IMR-90 (cell line): Measurements from ENCODE around the gene KCNMB2. TPM values are rescaled to one million over a fixed set of nuclear protein-coding genes. Genes with fewer than 3 reads are reported as not detected.

ENCODE experiments used
- ATAC-seq: fragments of 200-7000 bp; cut with Tn5 transposase; 2 replicates; pipeline ENCODE4 v1.9.1; 2020; ENCODE audit warnings: low read depth, mild to moderate bottlenecking, moderate library complexity
- BruUV-seq: library from RNA; stranded (reverse); fragments of 400-500 nt; replicated peaks from 2 replicates; lab custom pipeline; 2021; lab: Mats Ljungman, UMichigan
- CTCF ChIA-PET: fragments of 300-600 bp; formaldehyde crosslinking; extraction: SDS; loops from one replicate; lab custom pipeline; 2021; ENCODE audit warnings: antibody characterized with exemption; lab: Yijun Ruan, JAX
- POLR2A ChIA-PET: fragments of 300-600 bp; sonication (Branson Sonifier 250); formaldehyde crosslinking; loops from one replicate; lab custom pipeline; 2022; ENCODE audit warnings: antibody characterized with exemption; ENCODE audit not compliant: unreplicated experiment; lab: Charles Lee
- DNase-seq: peaks from one replicate; pipeline ENCODE4 v3.0.0; 2013
- H2AFZ ChIP-seq: replicated peaks from 2 replicates; pipeline ENCODE3; 2013; ENCODE audit warnings: low read length, mild to moderate bottlenecking; ENCODE audit not compliant: poor library complexity
- H2AK5ac ChIP-seq: 2 replicates; pipeline ENCODE4 v1.6.1; 2013; ENCODE audit warnings: low read depth, low read length, inconsistent platforms
- H2AK9ac ChIP-seq: replicated peaks from 2 replicates; pipeline ENCODE3; 2013; ENCODE audit warnings: mild to moderate bottlenecking, low read depth, low read length, moderate library complexity; ENCODE audit not compliant: poor library complexity
- H2BK120ac ChIP-seq: 2 replicates; pipeline ENCODE4 v1.6.1; 2013; ENCODE audit warnings: low read depth, low read length, inconsistent platforms
- H2BK15ac ChIP-seq: 3 replicates; pipeline ENCODE4 v1.6.1; 2013; ENCODE audit warnings: low read depth, low read length, inconsistent platforms
- H2BK20ac ChIP-seq: 2 replicates; pipeline ENCODE4 v1.6.1; 2013; ENCODE audit warnings: low read depth, mild to moderate bottlenecking, inconsistent platforms, low read length, moderate library complexity
- H2BK5ac ChIP-seq: 2 replicates; pipeline ENCODE4 v1.6.1; 2013; ENCODE audit warnings: mild to moderate bottlenecking, low read depth, low read length, inconsistent platforms; ENCODE audit not compliant: poor library complexity, severe bottlenecking
- H3K14ac ChIP-seq: replicated peaks from 2 replicates; pipeline ENCODE4 v1.6.1; 2013; ENCODE audit warnings: low read depth, low read length, inconsistent platforms
- H3K18ac ChIP-seq: 2 replicates; pipeline ENCODE4 v1.6.1; 2013; ENCODE audit warnings: low read depth, low read length, control low read depth
- H3K23ac ChIP-seq: 2 replicates; pipeline ENCODE4 v1.6.1; 2013; ENCODE audit warnings: low read depth, low read length, inconsistent platforms
- H3K27ac ChIP-seq: 2 replicates; pipeline ENCODE4 v1.5.1; 2013; ENCODE audit warnings: mild to moderate bottlenecking, control low read depth, low read length; ENCODE audit not compliant: insufficient read depth
- H3K27me3 ChIP-seq: 2 replicates; pipeline ENCODE4 v1.6.1; 2013; ENCODE audit warnings: low read length; ENCODE audit not compliant: control insufficient read depth, insufficient read depth
- H3K36me3 ChIP-seq: 2 replicates; pipeline ENCODE4 v1.6.1; 2013; ENCODE audit warnings: low read length, mixed read lengths; ENCODE audit not compliant: control insufficient read depth, insufficient read depth
- H3K4ac ChIP-seq: 2 replicates; pipeline ENCODE4 v1.6.1; 2013; ENCODE audit warnings: low read depth, low read length, inconsistent platforms
- H3K4me1 ChIP-seq: 2 replicates; pipeline ENCODE4 v1.6.1; 2013; ENCODE audit warnings: low read length, mixed read lengths; ENCODE audit not compliant: control insufficient read depth, insufficient read depth
- H3K4me2 ChIP-seq: 2 replicates; pipeline ENCODE4 v1.6.1; 2013; ENCODE audit warnings: low read depth, mild to moderate bottlenecking, control low read depth, low read length, moderate library complexity
- H3K4me3 ChIP-seq: 2 replicates; pipeline ENCODE4 v1.5.1; 2013; ENCODE audit warnings: low read depth, mild to moderate bottlenecking, control low read depth, low read length, moderate library complexity; ENCODE audit not compliant: insufficient read depth
- H3K56ac ChIP-seq: 2 replicates; pipeline ENCODE4 v1.6.1; 2013; ENCODE audit warnings: low read length, inconsistent platforms; ENCODE audit not compliant: insufficient read depth; ENCODE audit errors: extremely low read depth
- H3K79me1 ChIP-seq, 2 experiments: 2 replicates each; pipeline ENCODE4 v1.6.1; 2013; ENCODE audit warnings: low read length in 2 of 2, inconsistent platforms in 1 of 2, low read depth in 1 of 2
- H3K9ac ChIP-seq: 2 replicates; pipeline ENCODE4 v1.6.1; 2013; ENCODE audit warnings: low read depth, low read length, control low read depth
- H3K9me1 ChIP-seq: 2 replicates; pipeline ENCODE4 v1.6.1; 2013; ENCODE audit warnings: low read length, inconsistent platforms; ENCODE audit not compliant: insufficient read depth
- H3K9me3 ChIP-seq: 2 replicates; pipeline ENCODE4 v1.6.1; 2013; ENCODE audit warnings: low read length; ENCODE audit not compliant: control insufficient read depth, insufficient read depth
- H4K20me1 ChIP-seq: 2 replicates; pipeline ENCODE4 v1.6.1; 2013; ENCODE audit warnings: low read length, inconsistent platforms; ENCODE audit not compliant: insufficient read depth
- H4K5ac ChIP-seq: 2 replicates; pipeline ENCODE4 v1.6.1; 2013; ENCODE audit warnings: mild to moderate bottlenecking, low read depth, low read length, control low read depth
- H4K8ac ChIP-seq, 2 experiments: 2 replicates each; pipeline ENCODE4 v1.6.1; 2013; ENCODE audit warnings: low read depth in 2 of 2, low read length in 2 of 2, control low read depth in 1 of 2, inconsistent platforms in 1 of 2
- H4K91ac ChIP-seq: 2 replicates; pipeline ENCODE4 v1.6.1; 2013; ENCODE audit warnings: low read depth, low read length, inconsistent platforms; ENCODE audit not compliant: insufficient read depth
- MXI1 ChIP-seq: IDR thresholded peaks from 2 replicates; pipeline ENCODE4 v1.6.1; 2012; ENCODE audit warnings: low read depth, mild to moderate bottlenecking, low read length, moderate library complexity, borderline replicate concordance
- RAD21 ChIP-seq: IDR thresholded peaks from 2 replicates; pipeline ENCODE4 v1.6.1; 2012; ENCODE audit warnings: low read length, improper control_type of control experiment
- WGBS, 2 experiments: methylation state at CpG; one replicate each; pipeline versions ENCODE4 v1.1.5 to v1.1.7; 2013; ENCODE audit warnings: missing lambda C conversion rate in 2 of 2; ENCODE audit not compliant: insufficient read length in 1 of 2; ENCODE audit errors: extremely low coverage in 2 of 2; 5-methylcytosine and 5-hydroxymethylcytosine counted together
- dilution Hi-C: fragments of 300-500 bp; cut with HindIII; formaldehyde crosslinking; loops from one replicate; pipeline ENCODE4 v1.14.3; 2018; ENCODE audit warnings: low sequenced_read_pairs; ENCODE audit not compliant: unreplicated experiment
- in situ Hi-C: fragments of 300-500 bp; cut with MboI; formaldehyde crosslinking; loops from 3 replicates; pipeline ENCODE4 v1.14.3; 2019; ENCODE audit warnings: low sequenced_read_pairs, inconsistent platforms, mixed read lengths
- intact Hi-C: fragments of 100-400 bp; cut with micrococcal nuclease; formaldehyde crosslinking; loops from 2 replicates; pipeline ENCODE4 v1.10.0; 2022
- polyA plus RNA-seq, 3 experiments: library from polyadenylated mRNA; depleted of rRNA; stranded (reverse); fragments of >200 nt; gene quantifications; 2 replicates each; pipeline ENCODE4 v1.2.3, GENCODE V29; 2012; ENCODE audit warnings: low replicate concordance in 1 of 3
- total RNA-seq: library from RNA; depleted of rRNA; stranded (reverse); fragments of >200 nt; gene quantifications from 2 replicates; pipeline ENCODE4 v1.2.3, GENCODE V29; 2012

Gene KCNMB2
- total and polyA plus RNA-seq, 2 of the 4 experiments (the other 2 are of a cell fraction) = not detected

DNA sequence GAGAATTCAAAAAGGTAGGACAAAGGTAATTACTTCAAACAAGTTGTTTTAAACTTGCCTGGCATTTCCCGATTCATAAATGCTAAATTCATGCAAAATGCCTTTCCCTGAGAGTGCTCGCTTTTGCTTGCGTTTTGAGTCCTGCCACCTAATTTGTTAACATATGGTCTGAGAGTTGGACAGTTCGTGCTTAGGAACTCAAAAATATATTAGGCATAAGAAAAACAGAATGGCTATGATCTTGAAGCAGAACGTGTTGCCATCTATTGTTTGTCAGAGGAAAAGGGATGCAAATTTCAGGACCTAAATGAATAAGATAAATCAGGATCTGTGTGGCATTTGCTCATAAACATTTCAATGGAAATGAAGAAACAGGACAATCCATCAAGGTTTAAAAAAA is 339.6 kb downstream of the KCNMB2 start:
- DNase-seq (no peak), ATAC-seq (no peak)
- Histone ChIP-seq H2AK9ac (no peak overlapping the region), H3K4me2 (no peak overlapping the region), H3K18ac (no peak overlapping the region), H3K36me3 (no peaks in the 10 kb centered on the region), H4K20me1 (no peaks in the 10 kb centered on the region), H2AFZ (no peak overlapping the region), H2BK5ac (no peak overlapping the region), H2BK120ac (no peak overlapping the region), H3K9me3 (no peaks in the 10 kb centered on the region), H3K4me1 (no peaks in the 10 kb centered on the region), H3K4me3 (no peak overlapping the region), H2BK20ac (no peak overlapping the region), H3K23ac (no peak overlapping the region), H3K14ac (no peak overlapping the region), H3K9ac (no peak overlapping the region), H3K9me1 (no peaks in the 10 kb centered on the region), H3K27me3 (no peaks in the 10 kb centered on the region), H3K27ac (no peak overlapping the region), H2AK5ac (no peak overlapping the region), H3K4ac (no peak overlapping the region), H2BK15ac (no peak overlapping the region), H4K5ac (no peak overlapping the region), H3K79me1 (no peaks in the 10 kb centered on the region), H3K56ac (no peak overlapping the region), H4K91ac (no peak overlapping the region), H4K8ac (no peak overlapping the region)
- in situ Hi-C loops (no loop called here), dilution Hi-C loops (no loop called here), intact Hi-C loops (no loop called here)
- CTCF ChIA-PET = no interaction called here
- no TSS peak for BruUV-seq
- WGBS, 2 experiments = no CpG with 5 or more reads among the region's 5 CpGs
- TF ChIP-seq MXI1 (no peak), RAD21 (no peak)
- POLR2A ChIA-PET = no interaction called here
